A549 (cell line): ENCODE results near the gene GDNF. TPM values are rescaled to one million over a fixed set of nuclear protein-coding genes. Genes with fewer than 3 reads are reported as not detected.

ENCODE experiments used
- ATAC-seq, 2 experiments: fragments of 200-7000 bp in 1 of 2; fragments of >200 bp in 1 of 2; cut with Nextera tagmentation in 1 of 2; cut with Tn5 transposase in 1 of 2; 3 replicates each; pipeline versions ENCODE4 v1.8.0 to v1.9.1; 2018 to 2020; ENCODE audit warnings: mild to moderate bottlenecking in 1 of 2, moderate library complexity in 1 of 2
- CTCF ChIA-PET: fragments of 300-600 bp; sonication (Branson Sonifier 250); formaldehyde crosslinking; extraction: SDS; loops from one replicate; lab custom pipeline; 2021; ENCODE audit warnings: antibody characterized with exemption, inconsistent platforms; lab: Yijun Ruan, JAX
- POLR2A ChIA-PET: fragments of 350-600 bp; formaldehyde crosslinking; extraction: SDS; loops from one replicate; lab custom pipeline; 2021; ENCODE audit warnings: antibody characterized with exemption, inconsistent platforms; lab: Yijun Ruan, JAX
- DNase-seq, 2 experiments: peaks; one replicate each; pipeline versions ENCODE4 v3.0.0 to v3.0.0-alpha.2; 2011 to 2016; ENCODE audit warnings: low read depth in 1 of 2, low spot score in 1 of 2
- FAIRE-seq: peaks from 2 replicates; lab custom pipeline; 2011; peaks lifted over from hg19 to GRCh38; lab: Jason Lieb, UNC
- H3K27ac ChIP-seq, 2 experiments: fragments of >200 bp; sonication (Bioruptor Twin); formaldehyde crosslinking; 3 replicates each; pipeline ENCODE4 v1.5.1; 2016 to 2017
- H3K4me1 ChIP-seq: fragments of >200 bp; sonication (Bioruptor Twin); formaldehyde crosslinking; 3 replicates; pipeline ENCODE4 v1.6.1; 2016
- H3K4me2 ChIP-seq: fragments of >200 bp; sonication (Bioruptor Twin); formaldehyde crosslinking; 3 replicates; pipeline ENCODE4 v1.6.1; 2016
- H3K4me3 ChIP-seq: fragments of >200 bp; sonication (Bioruptor Twin); formaldehyde crosslinking; 3 replicates; pipeline ENCODE4 v1.5.1; 2016
- H3K9me3 ChIP-seq: fragments of >200 bp; sonication (Bioruptor Twin); formaldehyde crosslinking; 3 replicates; pipeline ENCODE4 v1.6.1; 2016
- CBX8 ChIP-seq: fragments of 200-600 bp; sonication (generic); IDR thresholded peaks from 2 replicates; pipeline ENCODE4 v1.6.1; 2016
- CEBPB ChIP-seq, 2 experiments: fragments of >200 bp in 1 of 2; sonication (Bioruptor Twin) in 1 of 2; formaldehyde crosslinking in 1 of 2; IDR thresholded peaks; 2 replicates each; pipeline ENCODE4 v1.6.1; 2012 to 2016
- CHD4 ChIP-seq: fragments of 200-600 bp; sonication (generic); IDR thresholded peaks from 2 replicates; pipeline ENCODE4 v1.6.1; 2016; ENCODE audit warnings: antibody characterized with exemption, mild to moderate bottlenecking, borderline replicate concordance
- EHF ChIP-seq: fragments of 250-450 bp; sonication (Bioruptor Pico); IDR thresholded peaks from 2 replicates; pipeline ENCODE4 v1.5.0; 2020; ENCODE audit warnings: mild to moderate bottlenecking
- ESRRA ChIP-seq: fragments of 150-350 bp; IDR thresholded peaks from 2 replicates; pipeline ENCODE4 v1.6.1; 2014; ENCODE audit warnings: mild to moderate bottlenecking, low read length, borderline replicate concordance
- GATA3 ChIP-seq: IDR thresholded peaks from 2 replicates; pipeline ENCODE4 v1.6.1; 2012; ENCODE audit warnings: borderline replicate concordance
- HDAC2 ChIP-seq: fragments of 200-600 bp; sonication (generic); IDR thresholded peaks from 2 replicates; pipeline ENCODE4 v1.6.1; 2016
- HOXB13 ChIP-seq: fragments of 250-450 bp; sonication (Bioruptor Pico); IDR thresholded peaks from 2 replicates; pipeline ENCODE4 v1.5.0; 2020; ENCODE audit warnings: low read depth, mild to moderate bottlenecking, moderate library complexity
- JUN ChIP-seq, 2 experiments: fragments of >200 bp; sonication (Bioruptor Twin); formaldehyde crosslinking; IDR thresholded peaks; 2 replicates in 1 of 2; 3 replicates in 1 of 2; pipeline ENCODE4 v1.6.1; 2016 to 2017
- JUNB ChIP-seq: fragments of >200 bp; sonication (Bioruptor Twin); formaldehyde crosslinking; IDR thresholded peaks from 2 replicates; pipeline ENCODE4 v1.6.1; 2016
- KDM1A ChIP-seq: fragments of 200-600 bp; sonication (generic); IDR thresholded peaks from 2 replicates; pipeline ENCODE4 v1.6.1; 2016; ENCODE audit warnings: low read depth, mild to moderate bottlenecking
- KDM5A ChIP-seq: fragments of 200-600 bp; sonication (generic); IDR thresholded peaks from 2 replicates; pipeline ENCODE4 v1.6.1; 2016; ENCODE audit warnings: antibody characterized with exemption, mild to moderate bottlenecking
- MAFK ChIP-seq: fragments of 450-650 bp; IDR thresholded peaks from 2 replicates; pipeline ENCODE4 v1.6.1; 2014; ENCODE audit not compliant: partially characterized antibody
- MAZ ChIP-seq: fragments of 150-350 bp; IDR thresholded peaks from 2 replicates; pipeline ENCODE4 v1.6.1; 2014; ENCODE audit warnings: antibody characterized with exemption, low read depth, low read length, borderline replicate concordance
- MYC ChIP-seq: IDR thresholded peaks from 2 replicates; pipeline ENCODE4 v1.6.1; 2012; ENCODE audit warnings: mild to moderate bottlenecking, inconsistent platforms, low read length, improper control_type of control experiment, borderline replicate concordance
- NFE2L2 ChIP-seq: fragments of 150-350 bp; conservative IDR thresholded peaks from 2 replicates; pipeline ENCODE4 v1.6.1; 2014; ENCODE audit warnings: low read length
- PHF8 ChIP-seq: fragments of 200-600 bp; sonication (generic); IDR thresholded peaks from 2 replicates; pipeline ENCODE4 v1.6.1; 2016; ENCODE audit warnings: low read depth, mild to moderate bottlenecking, antibody characterized with exemption, moderate library complexity, borderline replicate concordance
- POLR2AphosphoS2 ChIP-seq: conservative IDR thresholded peaks from 2 replicates; pipeline ENCODE4 v1.6.1; 2012; ENCODE audit warnings: low read length, improper control_type of control experiment, inconsistent platforms
- RCOR1 ChIP-seq: fragments of 150-350 bp; IDR thresholded peaks from 2 replicates; pipeline ENCODE4 v1.6.1; 2014; ENCODE audit warnings: antibody characterized with exemption, low read length, low read depth
- RFX5 ChIP-seq: fragments of 450-650 bp; IDR thresholded peaks from 2 replicates; pipeline ENCODE4 v1.7.1; 2014; ENCODE audit warnings: antibody characterized with exemption, mild to moderate bottlenecking, moderate library complexity
- RNF2 ChIP-seq: fragments of 200-600 bp; sonication (generic); IDR thresholded peaks from 2 replicates; pipeline ENCODE4 v1.6.1; 2016; ENCODE audit warnings: low read depth, mild to moderate bottlenecking, antibody characterized with exemption, moderate library complexity, borderline replicate concordance
- SMC3 ChIP-seq: fragments of >200 bp; sonication (Bioruptor Twin); formaldehyde crosslinking; IDR thresholded peaks from 3 replicates; pipeline ENCODE4 v1.6.1; 2018; ENCODE audit warnings: inconsistent platforms
- SREBF2 ChIP-seq: fragments of 450-650 bp; IDR thresholded peaks from 2 replicates; pipeline ENCODE4 v1.6.1; 2014; ENCODE audit warnings: mild to moderate bottlenecking, moderate library complexity
- ZC3H11A ChIP-seq: fragments of 450-650 bp; IDR thresholded peaks from 2 replicates; pipeline ENCODE4 v1.6.1; 2014; ENCODE audit warnings: antibody characterized with exemption, mild to moderate bottlenecking
- ZFP36 ChIP-seq: fragments of 450-650 bp; IDR thresholded peaks from 2 replicates; pipeline ENCODE4 v1.6.1; 2014; ENCODE audit warnings: borderline replicate concordance; ENCODE audit not compliant: partially characterized antibody
- ZSCAN20 ChIP-seq: fragments of 250-450 bp; sonication (Bioruptor Pico); IDR thresholded peaks from 2 replicates; pipeline ENCODE4 v1.8.0; 2022; ENCODE audit warnings: mild to moderate bottlenecking, moderate library complexity
- WGBS: methylation state at CpG from one replicate; pipeline ENCODE4 v1.1.6; 2017; ENCODE audit errors: missing lambda C conversion rate; 5-methylcytosine and 5-hydroxymethylcytosine counted together
- polyA plus RNA-seq, 4 experiments: library from polyadenylated mRNA; depleted of rRNA in 3 of 4; stranded (reverse); fragments of >200 nt; fragmentation: RNase III in 1 of 4; extraction: RNeasy Plus Mini Kit Qiagen cat#74134 plus additional on column Dnase treatment in 1 of 4; gene quantifications; 2 replicates in 3 of 4; 3 replicates in 1 of 4; pipeline ENCODE4 v1.2.3, GENCODE V29; 2011 to 2017
- TF ChIP-seq, protein P1 (sequence below): fragments of >200 bp; sonication (Bioruptor Twin); formaldehyde crosslinking; IDR thresholded peaks from 3 replicates; pipeline ENCODE4 v1.5.1; 2016
- TF ChIP-seq, protein P2 (sequence below): fragments of >200 bp; sonication (Bioruptor Twin); formaldehyde crosslinking; IDR thresholded peaks from 2 replicates; pipeline ENCODE4 v1.6.1; 2016
- TF ChIP-seq, protein P3 (sequence below): IDR thresholded peaks from 2 replicates; pipeline ENCODE4 v1.6.1; 2012; ENCODE audit warnings: low read depth, borderline replicate concordance
- TF ChIP-seq, protein P4 (sequence below): IDR thresholded peaks from 2 replicates; pipeline ENCODE4 v1.6.1; 2012

GDNF gene
- polyA plus RNA-seq, 2 of the 4 experiments (the other 2 are of a cell fraction): 0.01 TPM; not detected in 1

DNA sequence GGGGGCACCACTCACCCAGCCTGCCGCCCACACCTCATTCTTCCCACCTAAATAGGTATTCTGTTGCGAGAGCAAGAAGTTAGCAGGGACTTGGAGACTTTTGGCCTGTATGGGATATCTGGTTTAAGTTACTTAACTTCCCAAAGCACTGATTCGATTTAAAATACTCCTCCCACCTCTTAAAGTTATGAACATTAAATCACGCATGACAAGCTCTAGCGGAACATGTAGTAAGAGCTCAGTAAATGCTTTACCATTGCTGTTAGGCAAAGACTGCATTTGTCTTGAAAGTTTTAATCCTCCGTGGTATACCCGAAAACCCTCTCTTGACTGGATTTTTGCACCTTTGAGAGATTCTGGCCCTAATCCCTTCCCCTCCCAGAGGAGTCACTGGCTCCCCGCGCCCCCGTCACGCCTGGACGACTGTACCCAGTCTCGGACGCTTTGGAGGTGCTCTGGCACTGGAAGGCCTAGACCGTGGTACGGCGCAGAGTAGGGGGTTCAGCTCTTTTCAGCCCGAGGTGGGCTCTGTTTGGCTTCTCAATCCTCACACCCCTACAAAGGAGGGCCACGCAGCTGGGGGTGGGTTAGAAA is 4.4 kb downstream of the GDNF start:
- H3K4me2 ChIP-seq: no peak overlapping the region
- ATAC-seq: no peak
- DNase-seq: no peak
- TF ChIP-seq SREBF2: no peak
- TF ChIP-seq JUN (IDR thresholded peaks at IDR 0.05): no peak
- TF ChIP-seq, all 56 proteins: peak for 0
- Histone ChIP-seq H3K4me3 (no peak overlapping the region), H3K4me1 (peaks cover 18% of the 10 kb centered on the region), H3K9me3 (no peaks in the 10 kb centered on the region; the same call in 2 of the 3 replicates), H3K27ac (no peak overlapping the region)
- WGBS: 77% methylated on average over 19 of the region's 19 CpGs
- no peak for FAIRE-seq
- ChIA-PET CTCF (interaction anchor here (0.9 to 1.5 kb wide), 3 partner anchors 357 to 422 kb away, joined by 3 to 4 read pairs (median 4); no protein-coding TSS in a partner anchor), POLR2A (no interaction called here)

DNA sequence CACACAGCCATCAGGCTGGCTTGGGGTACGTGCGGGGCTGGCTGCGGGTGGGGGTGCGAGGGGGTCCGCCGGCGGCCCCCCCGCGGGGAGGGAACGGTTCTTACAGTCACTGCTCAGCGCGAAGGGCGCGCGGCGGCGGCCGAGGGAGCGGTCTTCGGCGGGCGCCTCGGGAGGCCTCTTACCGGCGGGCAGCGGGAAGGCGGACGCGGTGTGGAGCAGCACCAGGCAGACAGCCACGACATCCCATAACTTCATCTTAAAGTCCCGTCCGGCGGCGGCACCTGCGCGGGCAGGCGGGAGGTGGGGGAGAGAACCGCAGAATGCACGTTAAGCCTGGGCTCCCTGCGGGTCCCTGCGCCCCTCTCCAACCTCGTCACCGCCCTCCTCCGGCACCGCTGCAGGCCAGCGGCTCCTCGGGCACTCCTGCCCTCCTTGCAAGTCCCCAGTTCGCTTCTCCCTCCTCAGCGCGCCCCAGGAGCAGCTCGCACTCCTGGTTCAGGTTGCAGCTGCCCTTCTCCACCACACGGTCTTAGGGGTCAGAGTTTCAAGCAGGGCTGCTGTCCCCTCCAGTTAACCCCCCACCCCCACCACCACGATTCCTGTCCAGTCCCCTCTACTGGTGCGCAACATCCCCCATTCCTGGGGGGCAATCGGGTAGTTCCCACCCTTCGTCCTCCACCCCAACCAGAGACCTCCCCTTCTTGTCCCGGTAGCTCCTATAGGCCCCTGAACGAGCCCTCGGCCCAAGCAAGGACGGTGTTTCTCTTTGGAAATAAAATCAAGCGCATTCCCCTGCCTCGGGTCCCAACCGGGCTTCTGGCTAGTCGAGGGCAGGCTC is 5.1 kb downstream of the GDNF start:
- WGBS: 69% methylated on average over 60 of the region's 64 CpGs
- POLR2A ChIA-PET: no interaction called here
- DNase-seq (no peak), ATAC-seq (no peak), FAIRE-seq (no peak)
- no peak for TF ChIP-seq KDM1A
- TF ChIP-seq EHF: no peak
- TF ChIP-seq, protein P1, sequence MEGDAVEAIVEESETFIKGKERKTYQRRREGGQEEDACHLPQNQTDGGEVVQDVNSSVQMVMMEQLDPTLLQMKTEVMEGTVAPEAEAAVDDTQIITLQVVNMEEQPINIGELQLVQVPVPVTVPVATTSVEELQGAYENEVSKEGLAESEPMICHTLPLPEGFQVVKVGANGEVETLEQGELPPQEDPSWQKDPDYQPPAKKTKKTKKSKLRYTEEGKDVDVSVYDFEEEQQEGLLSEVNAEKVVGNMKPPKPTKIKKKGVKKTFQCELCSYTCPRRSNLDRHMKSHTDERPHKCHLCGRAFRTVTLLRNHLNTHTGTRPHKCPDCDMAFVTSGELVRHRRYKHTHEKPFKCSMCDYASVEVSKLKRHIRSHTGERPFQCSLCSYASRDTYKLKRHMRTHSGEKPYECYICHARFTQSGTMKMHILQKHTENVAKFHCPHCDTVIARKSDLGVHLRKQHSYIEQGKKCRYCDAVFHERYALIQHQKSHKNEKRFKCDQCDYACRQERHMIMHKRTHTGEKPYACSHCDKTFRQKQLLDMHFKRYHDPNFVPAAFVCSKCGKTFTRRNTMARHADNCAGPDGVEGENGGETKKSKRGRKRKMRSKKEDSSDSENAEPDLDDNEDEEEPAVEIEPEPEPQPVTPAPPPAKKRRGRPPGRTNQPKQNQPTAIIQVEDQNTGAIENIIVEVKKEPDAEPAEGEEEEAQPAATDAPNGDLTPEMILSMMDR: no peak
- TF ChIP-seq, protein P2, sequence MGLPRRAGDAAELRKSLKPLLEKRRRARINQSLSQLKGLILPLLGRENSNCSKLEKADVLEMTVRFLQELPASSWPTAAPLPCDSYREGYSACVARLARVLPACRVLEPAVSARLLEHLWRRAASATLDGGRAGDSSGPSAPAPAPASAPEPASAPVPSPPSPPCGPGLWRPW: no peak
- no peak for TF ChIP-seq RFX5
- no peak for TF ChIP-seq HDAC2
- no peak for TF ChIP-seq NFE2L2
- TF ChIP-seq ZC3H11A: no peak
- TF ChIP-seq RNF2: no peak
- TF ChIP-seq ZFP36: no peak
- no peak for TF ChIP-seq CEBPB (IDR thresholded peaks at IDR 0.05)
- no peak for TF ChIP-seq CBX8
- no peak for TF ChIP-seq CHD4
- TF ChIP-seq SMC3: no peak
- no peak for TF ChIP-seq JUNB
- no peak for TF ChIP-seq MAZ
- no peak for TF ChIP-seq RCOR1
- no peak for TF ChIP-seq HOXB13 (CRISPR knock-in tag)
- no peak for TF ChIP-seq GATA3
- no peaks in the 10 kb centered on the region; the same call in 2 of the 3 replicates for H3K9me3 ChIP-seq
- H3K4me2 ChIP-seq: no peak overlapping the region
- no peak overlapping the region for H3K4me3 ChIP-seq
- H3K27ac ChIP-seq: no peak overlapping the region
- H3K4me1 ChIP-seq: peaks cover 18% of the 10 kb centered on the region
- CTCF ChIA-PET: interaction anchor here (0.9 to 1.5 kb wide), 3 partner anchors 357 to 422 kb away, joined by 3 to 4 read pairs (median 4); no protein-coding TSS in a partner anchor

DNA sequence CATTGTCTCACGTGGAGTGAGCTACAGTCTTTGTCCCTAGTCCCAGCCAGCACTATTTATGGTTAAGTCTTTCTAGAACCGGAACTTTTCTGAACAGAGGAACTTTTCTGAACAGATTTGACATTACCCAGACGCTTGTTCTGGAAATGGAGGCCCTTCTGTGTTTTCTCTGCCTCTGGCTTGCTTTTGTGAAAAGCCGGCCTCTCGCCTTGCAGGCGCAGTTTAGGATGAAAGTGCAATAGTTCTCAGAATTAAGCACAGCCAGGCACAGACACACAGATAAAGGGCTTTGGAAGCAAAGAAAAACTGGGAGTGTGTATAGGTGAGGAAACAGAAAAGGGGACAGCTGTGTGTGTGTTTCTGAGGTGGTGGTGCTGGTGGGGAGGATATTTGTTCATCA is 5.9 kb downstream of the GDNF start:
- peaks cover 13% of the 10 kb centered on the region for H3K4me1 ChIP-seq
- H3K4me2 ChIP-seq: no peak overlapping the region
- H3K9me3 ChIP-seq: no peaks in the 10 kb centered on the region; the same call in 2 of the 3 replicates
- WGBS: 65% methylated on average over 6 of the region's 6 CpGs
- no peak for TF ChIP-seq CHD4
- TF ChIP-seq POLR2AphosphoS2: no peak
- TF ChIP-seq CBX8: no peak
- TF ChIP-seq CEBPB (IDR thresholded peaks at IDR 0.05): no peak
- TF ChIP-seq, protein P3, sequence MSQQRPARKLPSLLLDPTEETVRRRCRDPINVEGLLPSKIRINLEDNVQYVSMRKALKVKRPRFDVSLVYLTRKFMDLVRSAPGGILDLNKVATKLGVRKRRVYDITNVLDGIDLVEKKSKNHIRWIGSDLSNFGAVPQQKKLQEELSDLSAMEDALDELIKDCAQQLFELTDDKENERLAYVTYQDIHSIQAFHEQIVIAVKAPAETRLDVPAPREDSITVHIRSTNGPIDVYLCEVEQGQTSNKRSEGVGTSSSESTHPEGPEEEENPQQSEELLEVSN: no peak
- no peak for TF ChIP-seq MYC
- TF ChIP-seq HDAC2: no peak
- TF ChIP-seq KDM5A: no peak
- TF ChIP-seq PHF8: no peak
- no peak for TF ChIP-seq MAFK
- no peak for TF ChIP-seq JUNB
- no peak for TF ChIP-seq RNF2
- TF ChIP-seq, protein P4, sequence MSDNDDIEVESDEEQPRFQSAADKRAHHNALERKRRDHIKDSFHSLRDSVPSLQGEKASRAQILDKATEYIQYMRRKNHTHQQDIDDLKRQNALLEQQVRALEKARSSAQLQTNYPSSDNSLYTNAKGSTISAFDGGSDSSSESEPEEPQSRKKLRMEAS: no peak
- no peak for TF ChIP-seq ZSCAN20
- no peak for TF ChIP-seq ESRRA
- H3K27ac ChIP-seq: no peak overlapping the region
- no peak for ATAC-seq
- FAIRE-seq: no peak
- no peak for DNase-seq
- ChIA-PET CTCF (interaction anchor here (1.2 to 1.3 kb wide), 2 partner anchors 11 to 421 kb away, joined by 3 read pairs; no protein-coding TSS in a partner anchor), POLR2A (no interaction called here)
- H3K4me3 ChIP-seq: no peak overlapping the region
